Measurements from ENCODE around the gene PTCH2.
A peak's percentile ranks its signal among the peaks of the same experiment; 100 is the strongest.
"Not testable (repeated sequence)": the region's sequence is repeated elsewhere in the genome, so short reads cannot be mapped to it uniquely, and the experiment has no call there.

PTCH2 gene

GRCh38 chr1:44819608-44820327 is 23.3 kb downstream of the PTCH2 start:
- peak; percentile 97 for DNase-seq (ENCODE audit: low spot score)

GRCh38 chr1:44819196-44819607 is 23.9 kb downstream of the PTCH2 start:
- DNase-seq (ENCODE audit: low spot score) = no peak

- no peak for DNase-seq (ENCODE audit: low spot score)
These were observed 25.1 kb downstream of the PTCH2 start for GRCh38 chr1:44817771-44818495.

- no peak for DNase-seq (ENCODE audit: low spot score)
These were observed 25.7 kb downstream of the PTCH2 start for GRCh38 chr1:44817307-44817706.

- not testable (repeated sequence) for DNase-seq (ENCODE audit: low spot score)
These were observed 27.1 kb downstream of the PTCH2 start for GRCh38 chr1:44815926-44816325.

- no peak for DNase-seq (ENCODE audit: low spot score)
These were observed 30.1 kb downstream of the PTCH2 start for GRCh38 chr1:44812822-44813543.

- DNase-seq (ENCODE audit: low spot score) = no peak
These were observed 31.8 kb downstream of the PTCH2 start for GRCh38 chr1:44811234-44811633.

- not testable (repeated sequence) for DNase-seq (ENCODE audit: low spot score)
These were observed 32.3 kb downstream of the PTCH2 start for GRCh38 chr1:44810762-44811105.

GRCh38 chr1:44810101-44810761 is 32.8 kb downstream of the PTCH2 start:
- DNase-seq (ENCODE audit: low spot score) = no peak

- DNase-seq (ENCODE audit: low spot score) = peak; percentile 61
These were observed 33.8 kb downstream of the PTCH2 start for GRCh38 chr1:44808938-44809917.

- DNase-seq (ENCODE audit: low spot score) = no peak
These were observed 34.8 kb downstream of the PTCH2 start, which contains the start of gene BTBD19 for GRCh38 chr1:44808063-44808937. TSS of gene BTBD19 (plus strand) at chr1:44808523. CDS start at chr1:44808821, 298 bp downstream.

- DNase-seq (ENCODE audit: low spot score) = peak; percentile 61
These were observed 35.5 kb downstream of the PTCH2 start for GRCh38 chr1:44807364-44808062.

GRCh38 chr1:44806704-44807363 is 36.2 kb downstream of the PTCH2 start, which contains the start of gene DYNLT4:
TSS of gene DYNLT4 (minus strand) at chr1:44807351. CDS start at chr1:44806668, 683 bp downstream.
- no peak for DNase-seq (ENCODE audit: low spot score)

- no peak for DNase-seq (ENCODE audit: low spot score)
These were observed 36.9 kb downstream of the PTCH2 start for GRCh38 chr1:44806025-44806703.

- DNase-seq (ENCODE audit: low spot score) = no peak
These were observed 37.6 kb downstream of the PTCH2 start for GRCh38 chr1:44805311-44806024.

- DNase-seq (ENCODE audit: low spot score) = no peak
These were observed 39.5 kb downstream of the PTCH2 start for GRCh38 chr1:44803312-44804095.

- no peak for DNase-seq (ENCODE audit: low spot score)
These were observed 40.1 kb downstream of the PTCH2 start for GRCh38 chr1:44803062-44803311.

All from NAMALWA (cell line).